MCF 10A (cell line): ENCODE measurements around the gene EGR1. TPM values are rescaled to one million over a fixed set of nuclear protein-coding genes. Genes with fewer than 3 reads are reported as not detected.

Source experiments
- BruUV-seq: library from RNA; stranded (reverse); fragments of 400-500 nt; replicated peaks from 2 replicates; lab custom pipeline; 2021; lab: Mats Ljungman, UMichigan
- CTCF ChIA-PET: fragments of 300-600 bp; sonication (Branson Sonifier 250); formaldehyde crosslinking; extraction: SDS; loops from one replicate; lab custom pipeline; 2021; ENCODE audit warnings: antibody characterized with exemption, inconsistent platforms; lab: Yijun Ruan, JAX
- POLR2A ChIA-PET: fragments of 300-600, 350-650 bp; sonication (Branson Sonifier 250); formaldehyde crosslinking; extraction: SDS; loops from one replicate; lab custom pipeline; 2020; ENCODE audit warnings: antibody characterized with exemption, inconsistent platforms; lab: Yijun Ruan, JAX
- DNase-seq: peaks from one replicate; pipeline ENCODE4 v3.0.0-alpha.2; 2018; ENCODE audit not compliant: unreplicated experiment
- H3K27ac Mint-ChIP-seq: one replicate; pipeline ENCODE4 v1.8.0; 2022; ENCODE audit warnings: mild to moderate bottlenecking, low read depth, mixed read lengths; ENCODE audit not compliant: unreplicated experiment
- H3K27me3 Mint-ChIP-seq: one replicate; pipeline ENCODE4 v1.8.0; 2022; ENCODE audit warnings: mixed read lengths; ENCODE audit not compliant: insufficient read depth, unreplicated experiment
- H3K36me3 Mint-ChIP-seq: one replicate; pipeline ENCODE4 v1.8.0; 2022; ENCODE audit warnings: mild to moderate bottlenecking, moderate library complexity, mixed read lengths; ENCODE audit not compliant: insufficient read depth, unreplicated experiment
- H3K4me1 Mint-ChIP-seq: one replicate; pipeline ENCODE4 v1.8.0; 2022; ENCODE audit warnings: mixed read lengths; ENCODE audit not compliant: insufficient read depth, unreplicated experiment
- H3K4me3 Mint-ChIP-seq: one replicate; pipeline ENCODE4 v1.8.0; 2022; ENCODE audit warnings: mild to moderate bottlenecking, moderate library complexity, mixed read lengths; ENCODE audit not compliant: unreplicated experiment
- H3K9me3 Mint-ChIP-seq: one replicate; pipeline ENCODE4 v1.8.0; 2022; ENCODE audit warnings: mixed read lengths; ENCODE audit not compliant: unreplicated experiment
- intact Hi-C: fragments of 100-400 bp; cut with micrococcal nuclease; formaldehyde crosslinking; loops from 2 replicates; pipeline ENCODE4 v1.14.1; 2022
- total RNA-seq: library from RNA; stranded (reverse); gene quantifications from 2 replicates; pipeline ENCODE4 v1.2.3, GENCODE V29; 2022
- TF ChIP-seq, protein P1 (sequence below): fragments of 200-600 bp; IDR thresholded peaks from one replicate; pipeline ENCODE4 v1.8.0; 2022; ENCODE audit warnings: antibody characterized with exemption, mild to moderate bottlenecking; ENCODE audit not compliant: unreplicated experiment

EGR1 gene
- total RNA-seq, 1 experiment from 2014 or later: 189 TPM

DNA sequence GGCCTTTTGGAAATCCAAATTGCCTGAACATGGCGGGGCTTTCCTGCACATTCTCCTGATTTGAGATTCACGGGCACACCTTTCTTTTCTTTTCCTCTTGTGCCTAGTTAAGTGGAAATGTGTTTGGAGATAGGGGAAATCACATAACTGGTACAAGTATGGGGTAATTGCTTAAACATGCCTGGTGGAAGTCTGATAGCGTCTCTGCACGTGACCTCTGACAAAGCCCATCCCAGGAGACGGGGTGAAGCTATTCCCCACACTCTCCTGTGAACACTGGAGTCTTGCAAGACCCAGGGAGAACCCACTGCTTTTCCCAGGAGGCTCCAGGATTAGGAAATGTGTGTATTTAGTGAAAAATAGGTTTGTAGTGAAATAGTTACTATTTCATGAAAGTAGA, 29.3 kb upstream of the EGR1 start:
- Mint-ChIP-seq H3K4me1 (peaks cover 19% of the 10 kb centered on the region), H3K36me3 (peaks cover 76% of the 10 kb centered on the region), H3K27ac (no peak overlapping the region), H3K27me3 (no peaks in the 10 kb centered on the region), H3K9me3 (no peaks in the 10 kb centered on the region), H3K4me3 (no peak overlapping the region)
- TF ChIP-seq, protein P1, sequence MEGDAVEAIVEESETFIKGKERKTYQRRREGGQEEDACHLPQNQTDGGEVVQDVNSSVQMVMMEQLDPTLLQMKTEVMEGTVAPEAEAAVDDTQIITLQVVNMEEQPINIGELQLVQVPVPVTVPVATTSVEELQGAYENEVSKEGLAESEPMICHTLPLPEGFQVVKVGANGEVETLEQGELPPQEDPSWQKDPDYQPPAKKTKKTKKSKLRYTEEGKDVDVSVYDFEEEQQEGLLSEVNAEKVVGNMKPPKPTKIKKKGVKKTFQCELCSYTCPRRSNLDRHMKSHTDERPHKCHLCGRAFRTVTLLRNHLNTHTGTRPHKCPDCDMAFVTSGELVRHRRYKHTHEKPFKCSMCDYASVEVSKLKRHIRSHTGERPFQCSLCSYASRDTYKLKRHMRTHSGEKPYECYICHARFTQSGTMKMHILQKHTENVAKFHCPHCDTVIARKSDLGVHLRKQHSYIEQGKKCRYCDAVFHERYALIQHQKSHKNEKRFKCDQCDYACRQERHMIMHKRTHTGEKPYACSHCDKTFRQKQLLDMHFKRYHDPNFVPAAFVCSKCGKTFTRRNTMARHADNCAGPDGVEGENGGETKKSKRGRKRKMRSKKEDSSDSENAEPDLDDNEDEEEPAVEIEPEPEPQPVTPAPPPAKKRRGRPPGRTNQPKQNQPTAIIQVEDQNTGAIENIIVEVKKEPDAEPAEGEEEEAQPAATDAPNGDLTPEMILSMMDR: no peak
- BruUV-seq: no TSS peak
- no peak for DNase-seq
- intact Hi-C loops: no loop called here
- CTCF ChIA-PET: interaction anchor here (1.3 to 7.0 kb wide), 2 partner anchors 10 to 14 kb away, joined by 3 to 64 read pairs; no protein-coding TSS in a partner anchor
- POLR2A ChIA-PET: no interaction called here

DNA sequence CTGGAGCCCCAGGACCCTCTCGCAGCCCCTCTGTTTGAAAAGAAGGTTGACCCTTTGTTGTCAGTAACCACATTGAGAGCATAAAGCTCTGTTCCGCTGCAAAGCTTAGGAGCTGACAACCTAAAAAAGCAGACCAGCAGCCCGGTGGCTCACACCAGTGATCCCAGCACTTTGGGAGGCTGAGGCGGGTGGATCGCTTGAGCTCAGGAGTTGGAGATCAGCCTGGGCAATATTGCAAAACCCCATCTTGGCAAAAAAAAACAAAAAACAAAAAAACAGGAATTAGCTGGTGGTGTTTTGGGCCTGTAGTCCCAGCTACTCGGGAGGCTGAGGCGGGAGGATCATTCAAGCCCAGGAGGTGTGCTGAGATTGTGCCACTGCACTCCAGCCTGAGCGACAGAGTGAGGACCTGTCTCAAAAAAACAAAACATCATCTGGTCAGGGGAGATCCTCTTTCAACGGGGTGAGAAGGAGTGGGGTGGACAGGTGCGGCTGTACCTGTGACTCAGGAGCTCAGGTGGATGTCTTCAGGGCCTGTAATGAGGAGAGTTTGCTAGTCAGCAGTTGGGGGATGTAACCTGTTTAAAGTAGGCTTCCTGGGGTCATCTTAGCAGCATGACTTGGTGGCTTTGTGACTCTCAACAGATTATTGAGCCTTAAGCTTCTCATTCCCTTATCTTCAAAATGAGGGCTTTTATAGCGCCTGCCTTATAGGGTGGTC, 27.1 kb upstream of the EGR1 start:
- no TSS peak for BruUV-seq
- Mint-ChIP-seq H3K36me3 (peaks cover 54% of the 10 kb centered on the region), H3K4me3 (peak overlapping the region; percentile 69), H3K4me1 (peaks cover 19% of the 10 kb centered on the region), H3K9me3 (no peaks in the 10 kb centered on the region), H3K27me3 (no peaks in the 10 kb centered on the region), H3K27ac (peak overlapping the region; percentile 27)
- ChIA-PET POLR2A (interaction anchor here (0.7 to 1.5 kb wide), 3 partner anchors 64 to 260 kb away, joined by 3 to 4 read pairs (median 4); no protein-coding TSS in a partner anchor), CTCF (interaction anchor here (0.6 to 7.0 kb wide), 8 partner anchors 11 to 265 kb away, joined by 3 to 64 read pairs (median 4); no protein-coding TSS in a partner anchor)
- TF ChIP-seq, protein P1: no peak
- intact Hi-C loops: no loop called here
- no peak for DNase-seq

DNA sequence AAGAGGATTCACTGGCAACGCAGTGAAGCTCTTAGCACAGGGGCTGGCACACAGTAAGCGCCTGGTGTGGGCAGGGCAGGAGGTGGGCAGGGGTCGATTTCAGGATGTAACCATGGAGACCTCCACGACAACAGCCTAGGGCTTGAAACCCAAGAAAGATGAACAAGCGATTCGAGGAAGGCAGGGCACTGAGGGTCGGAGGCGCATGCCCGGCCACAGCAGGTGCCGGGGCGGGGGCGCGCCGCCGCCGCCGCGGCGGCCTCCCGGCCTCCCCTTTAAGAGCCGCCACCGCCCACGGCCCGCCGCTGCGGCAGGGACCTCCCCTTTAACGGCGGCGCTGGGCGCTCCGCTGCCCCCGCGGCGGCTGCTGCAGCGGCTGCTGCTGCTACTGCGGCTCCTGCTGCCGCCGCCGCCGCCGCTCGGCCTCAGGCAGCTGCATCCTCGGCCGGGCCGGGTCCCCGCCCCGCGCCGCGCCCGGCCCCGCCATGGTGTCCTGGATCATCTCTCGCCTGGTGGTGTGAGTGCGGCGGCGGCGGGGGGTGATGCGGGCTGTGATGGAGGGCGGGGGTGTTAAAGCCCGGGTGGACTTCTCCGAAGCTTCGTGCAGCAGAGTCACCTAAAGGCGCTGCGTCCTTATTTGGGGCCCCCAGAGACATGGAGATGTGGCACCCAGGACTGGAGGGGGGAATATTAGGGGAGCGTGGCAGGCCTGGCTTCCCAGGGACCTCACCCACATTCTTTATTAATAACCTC, 26.4 kb upstream of the EGR1 start, which contains the start of gene REEP2:
REEP2 (plus strand) TSS at position 334 of the 753 bp plus-strand sequence; CDS start at position 486, 152 bp downstream.
- Mint-ChIP-seq H3K36me3 (peaks cover 47% of the 10 kb centered on the region), H3K4me1 (peaks cover 19% of the 10 kb centered on the region), H3K4me3 (peak within 1 kb of the TSS; percentile 69), H3K27ac (peak within 1 kb of the TSS; percentile 85), H3K27me3 (no peaks in the 10 kb centered on the region), H3K9me3 (no peaks in the 10 kb centered on the region)
- intact Hi-C loops: no loop called here
- CTCF ChIA-PET: interaction anchor here (0.6 to 7.0 kb wide), 8 partner anchors 11 to 216 kb away, joined by 3 to 64 read pairs (median 4); partner anchors contain the start of gene EGR1
- no TSS peak for BruUV-seq
- TF ChIP-seq, protein P1: no peak
- POLR2A ChIA-PET: interaction anchor here (0.8 to 1.5 kb wide), 3 partner anchors 66 to 261 kb away, joined by 3 to 4 read pairs (median 3); no protein-coding TSS in a partner anchor
- peak; percentile 51 for DNase-seq
